Pancreas (tissue), 10 donors: ENCODE measurements around the gene DDIT4. TPM values are rescaled to one million over a fixed set of nuclear protein-coding genes. Genes with fewer than 3 reads are reported as not detected.

Experiments
- ATAC-seq, 4 donors: fragments of 200-7000 bp; cut with Tn5 transposase; one replicate each; pipeline versions ENCODE4 v1.8.0 to v1.9.1; 2020; ENCODE audit warnings: mild to moderate bottlenecking in 4 of 4, moderate library complexity in 4 of 4
- DNase-seq, 6 donors: peaks; one replicate each; pipeline ENCODE4 v3.0.0-alpha.2; 2020
- FAIRE-seq: peaks from 2 replicates; lab custom pipeline; 2012; peaks lifted over from hg19 to GRCh38; lab: Jason Lieb, UNC
- H3K27ac ChIP-seq, 4 donors: fragments of 200-600 bp; sonication (generic); 1 replicate in 3 of 4; 2 replicates in 1 of 4; pipeline versions ENCODE4 v1.5.0 to v1.8.0; 2020
- H3K27me3 ChIP-seq, 4 donors: fragments of 200-600 bp; one replicate each; pipeline ENCODE4 v1.8.0; 2021
- H3K36me3 ChIP-seq, 3 donors: fragments of 200-600 bp; sonication (generic) in 1 of 3; one replicate each; pipeline versions ENCODE4 v1.5.0 to v1.8.0; 2020 to 2021
- H3K4me1 ChIP-seq, 3 donors: fragments of 200-600 bp; one replicate each; pipeline ENCODE4 v1.8.0; 2021
- H3K4me3 ChIP-seq, 4 donors: fragments of 200-600 bp; sonication (generic) in 2 of 4; one replicate each; pipeline versions ENCODE4 v1.5.0 to v1.8.0; 2020 to 2021
- H3K9me3 ChIP-seq, 4 donors: fragments of 200-600 bp; one replicate each; pipeline ENCODE4 v1.8.0; 2021
- CTCF ChIP-seq, 4 donors: fragments of 200-600 bp; sonication (generic) in 3 of 4; IDR thresholded peaks; one replicate each; pipeline versions ENCODE4 v1.5.0 to v1.8.0; 2021; ENCODE audit warnings: antibody characterized with exemption in 4 of 4
- WGBS, 2 donors: extraction: QIAGEN DNeasy Blood & Tissue Kit; methylation state at CpG; one replicate each; pipeline ENCODE4 v1.1.7; 2013; 5-methylcytosine and 5-hydroxymethylcytosine counted together
- intact Hi-C, 3 donors: fragments of 100-400 bp; cut with DNase I; formaldehyde crosslinking; loops; one replicate each; pipeline versions ENCODE4 v1.11.1 to v1.14.2; 2022
- polyA plus RNA-seq, 2 donors: library from polyadenylated mRNA; stranded (reverse); fragments of 200-250 nt; gene quantifications; one replicate each; pipeline ENCODE4 v1.2.3, GENCODE V29; 2013
- total RNA-seq, 6 donors: library from RNA; stranded (reverse); fragmentation: NEBNext Ultra II Directional in 4 of 6; extraction: Animal tissue kit (Norgen Biotek cat#: 25700) in 4 of 6; gene quantifications; one replicate each; pipeline versions ENCODE4 v1.2.1 to v1.2.4, GENCODE V29; 2021 to 2023
- donor health status: healthy with polysubstance abuse.
- donor health status: DM: no; HTN: no; CAD: no; lungs with moderate emphysema.
- donor health status: DM: no; HTN: no; CAD: no.
- donor health status: control.
- donor health status: control.
- donor health status: Bipolar disorder and iron deficiency.
- donor health status: DM: yes; HTN: yes; CAD: no.
- donor health status: DM: no; HTN: no; CAD: no.
- donor health status: DM: no; HTN: no; CAD: no.
- donor health status: DM: yes; HTN: yes; CAD: no.

The DDIT4 gene
- total and polyA plus RNA-seq, 8 donors, result 61.6 to 1,144 (median 215) TPM

DNA sequence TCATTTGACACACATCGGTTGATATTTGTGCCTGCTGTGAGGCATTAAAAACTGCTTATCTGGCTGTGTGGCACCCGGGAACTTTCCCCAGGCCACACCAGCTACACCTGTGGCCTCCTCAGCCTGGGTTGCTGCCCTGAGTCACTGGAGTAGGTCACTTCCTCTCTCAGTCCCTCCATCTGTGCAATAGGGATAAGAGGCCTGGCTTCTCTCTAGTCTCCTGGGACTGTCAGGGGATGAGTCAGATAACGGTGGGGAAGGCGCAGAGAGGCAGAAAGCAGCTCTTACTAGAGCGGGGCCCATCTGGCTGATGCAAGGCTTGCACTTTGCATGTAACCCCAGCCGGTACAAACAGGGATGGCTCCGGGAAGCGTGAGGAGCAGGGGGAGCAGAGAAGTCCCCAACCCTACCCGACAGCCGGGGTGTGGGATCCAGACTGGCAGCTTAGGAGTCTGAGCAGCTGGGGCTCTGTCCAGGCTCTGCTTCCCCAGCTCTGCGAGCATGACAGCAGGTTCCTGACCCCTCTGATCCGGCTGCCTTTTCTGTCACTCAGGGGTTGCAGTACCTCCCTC lies 47.0 kb downstream of the DDIT4 start:
- H3K27me3 ChIP-seq, result no peaks in the 10 kb centered on the region
- H3K27ac ChIP-seq, result peak overlapping the region; percentile 69 to 90 (median 82)
- no peaks in the 10 kb centered on the region for H3K9me3 ChIP-seq
- DNase-seq (peak in 3 of 6 donors; percentile 66 to 78 (median 69)), FAIRE-seq (no peak), ATAC-seq (peak; percentile 57 to 72 (median 63))
- TF ChIP-seq CTCF (IDR thresholded peaks at IDR 0.05), result no peak
- intact Hi-C loops, result loop anchor here in 1 of 3 donors (10.0 kb wide), 1 partner anchor 96 kb away; no protein-coding TSS in a partner anchor
- no peak overlapping the region for H3K4me3 ChIP-seq
- H3K36me3 ChIP-seq, result no peaks in the 10 kb centered on the region
- H3K4me1 ChIP-seq, result peaks cover 40 to 56% (median 54%) of the 10 kb centered on the region in 3 donors
- WGBS, 2 donors, result 39 to 54% methylated on average over 12 of the region's 12 CpGs

DNA sequence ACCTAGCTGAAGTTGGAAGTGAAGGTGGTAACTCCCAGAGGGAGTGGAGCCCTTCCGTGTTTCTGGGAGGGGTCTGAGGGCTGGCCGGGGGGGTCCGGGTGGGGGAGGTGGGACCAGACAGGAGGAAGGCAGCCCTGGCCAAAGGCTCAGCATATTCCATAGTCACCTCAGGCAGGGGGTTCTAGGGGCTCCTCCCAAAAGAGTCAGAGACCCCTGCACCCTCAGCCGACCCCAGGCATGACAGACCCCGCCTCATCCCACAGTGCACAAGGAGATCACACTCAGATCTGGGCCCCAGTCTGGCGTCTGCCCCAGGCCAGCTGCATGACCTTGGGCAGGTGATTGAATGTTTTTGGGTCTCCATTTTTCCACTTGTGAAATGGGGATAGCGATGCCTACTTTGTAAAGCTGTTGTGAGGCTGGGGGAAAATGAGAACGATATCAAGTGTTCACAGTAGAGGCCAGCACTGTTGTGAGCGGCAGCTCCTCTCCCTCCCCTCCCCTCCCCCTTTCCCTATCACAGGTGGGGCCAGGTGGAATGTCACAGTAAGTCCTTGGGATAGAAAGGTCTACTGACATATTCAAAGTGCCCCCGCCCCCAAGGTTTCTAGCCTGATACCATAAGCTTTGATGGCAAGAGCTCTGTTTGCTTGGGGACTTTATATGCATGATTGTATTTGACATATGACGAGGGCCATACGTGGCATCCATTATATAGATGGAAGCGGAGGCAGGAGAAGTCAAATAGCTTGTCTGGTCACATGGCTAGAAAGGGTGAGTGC lies 47.7 kb downstream of the DDIT4 start:
- Histone ChIP-seq H3K27me3 (no peaks in the 10 kb centered on the region), H3K4me1 (peaks cover 33 to 50% (median 47%) of the 10 kb centered on the region in 3 donors), H3K36me3 (no peaks in the 10 kb centered on the region), H3K4me3 (no peak overlapping the region), H3K9me3 (no peaks in the 10 kb centered on the region), H3K27ac (peak overlapping the region; percentile 69 to 90 (median 82))
- FAIRE-seq (no peak), ATAC-seq (peak in 1 of 4 donors; percentile 32), DNase-seq (peak in 1 of 6 donors; percentile 49)
- intact Hi-C loops, result loop anchor here in 1 of 3 donors (10.0 kb wide), 1 partner anchor 97 kb away; no protein-coding TSS in a partner anchor
- WGBS, 2 donors, result 47 to 49% methylated on average over 13 of the region's 13 CpGs
- no peak for TF ChIP-seq CTCF (IDR thresholded peaks at IDR 0.05)

GRCh38 chr10:72322030-72322279 lies 48.2 kb downstream of the DDIT4 start:
- Histone ChIP-seq H3K4me3 (no peak overlapping the region), H3K36me3 (no peaks in the 10 kb centered on the region), H3K27me3 (no peaks in the 10 kb centered on the region), H3K4me1 (peaks cover 28 to 44% (median 42%) of the 10 kb centered on the region in 3 donors), H3K9me3 (no peaks in the 10 kb centered on the region), H3K27ac (no peak overlapping the region)
- no peak for ATAC-seq
- no peak for FAIRE-seq
- TF ChIP-seq CTCF (IDR thresholded peaks at IDR 0.05), result no peak
- intact Hi-C loops, result loop anchor here in 1 of 3 donors (10.0 kb wide), 1 partner anchor 97 kb away; no protein-coding TSS in a partner anchor
- 89 to 92% methylated on average over 3 of the region's 3 CpGs for WGBS, 2 donors
- no peak for DNase-seq

GRCh38 chr10:72322280-72323058 lies 48.7 kb downstream of the DDIT4 start:
- no peak for TF ChIP-seq CTCF (IDR thresholded peaks at IDR 0.05)
- Histone ChIP-seq H3K4me1 (peaks cover 25 to 40% (median 39%) of the 10 kb centered on the region in 3 donors), H3K27me3 (no peaks in the 10 kb centered on the region), H3K36me3 (no peaks in the 10 kb centered on the region), H3K4me3 (no peak overlapping the region), H3K9me3 (no peaks in the 10 kb centered on the region), H3K27ac (no peak overlapping the region)
- DNase-seq (no peak), ATAC-seq (no peak), FAIRE-seq (no peak)
- intact Hi-C loops, result loop anchor here in 1 of 3 donors (10.0 kb wide), 1 partner anchor 98 kb away; no protein-coding TSS in a partner anchor
- WGBS, 2 donors, result 95 to 96% methylated on average over 16 of the region's 16 CpGs
